ENCODE data around the gene ADCYAP1R1. TPM values are rescaled to one million over a fixed set of nuclear protein-coding genes. Genes with fewer than 3 reads are reported as not detected.

ADCYAP1R1 gene
- total RNA-seq, 1 experiment from 2014 or later = 0.12 TPM

GRCh38 chr7:31022726-31023125, 29.4 kb upstream of the ADCYAP1R1 start:
- Histone ChIP-seq H4K20me1 (ENCODE audit: insufficient read depth) (no peaks in the 10 kb centered on the region), H3K9ac (ENCODE audit: low read length) (no peak overlapping the region), H3K9me2 (ENCODE audit: insufficient read depth) (no peaks in the 10 kb centered on the region), H3K36me3 (ENCODE audit: control insufficient read depth in 1 of 2, insufficient read depth in 2 of 2, low read length in 2 of 2) (no peaks in the 10 kb centered on the region), H2AFZ (ENCODE audit: low read depth, low read length, poor library complexity, severe bottlenecking) (no peak overlapping the region), H3K9me3 (ENCODE audit: control insufficient read depth in 1 of 2, insufficient read depth in 1 of 2, low read depth in 1 of 2, low read length in 2 of 2) (no peaks in the 10 kb centered on the region), H3K27ac (ENCODE audit: low read depth, low read length) (no peak overlapping the region), H3K27me3 (ENCODE audit: insufficient read depth, low read length) (no peaks in the 10 kb centered on the region), H3K4me1 (ENCODE audit: control insufficient read depth in 1 of 2, insufficient read depth in 2 of 2, low read length in 2 of 2) (peaks cover 0 to 5% of the 10 kb centered on the region in 2 experiments; a peak in 1 of 4 replicates), H3K4me3 (replicated peaks in 1 of 2; ENCODE audit: low read depth in 1 of 2, low read length in 2 of 2) (no peak overlapping the region), H3K79me2 (ENCODE audit: insufficient read depth, low read length) (no peaks in the 10 kb centered on the region), H3K4me2 (ENCODE audit: low read length) (no peak overlapping the region)
- ATAC-seq = peak; percentile 46; the same call in 1 of the 2 replicates
- RAD21 ChIA-PET (ENCODE audit: low non-redundant PET in 1 of 2, low total read pairs in 2 of 2, uncharacterized antibody in 2 of 2, unreplicated experiment in 2 of 2) = no interaction called here
- no TSS peak for BruUV-seq (replicated peaks)
- DNase-seq (ENCODE audit: low read depth, low spot score) = no peak
- POLR2A ChIA-PET = no interaction called here
- TF ChIP-seq SRF (IDR thresholded peaks at IDR 0.05; ENCODE audit: low read depth) = no peak
- TF ChIP-seq CTCF (IDR thresholded peaks at IDR 0.05 in 2 of 3, conservative IDR thresholded peaks at IDR 0.05 in 1 of 3; ENCODE audit: borderline replicate concordance in 1 of 3, insufficient read depth in 1 of 3, low read depth in 2 of 3, low read length in 2 of 3) = no peak
- no peak for TF ChIP-seq ELF1 (IDR thresholded peaks at IDR 0.05; ENCODE audit: borderline replicate concordance, low read depth)
- no peak for TF ChIP-seq POLR2AphosphoS5 (IDR thresholded peaks at IDR 0.05; ENCODE audit: low read depth, low read length)
- no peak for TF ChIP-seq FOSL1 (IDR thresholded peaks at IDR 0.05; ENCODE audit: low read depth)
- TF ChIP-seq ZFX (IDR thresholded peaks at IDR 0.05) = no peak
- TF ChIP-seq CEBPB (IDR thresholded peaks at IDR 0.05; ENCODE audit: low read depth) = no peak
- no peak for TF ChIP-seq EZH2phosphoT487 (IDR thresholded peaks at IDR 0.05; ENCODE audit: borderline replicate concordance)
- no peak for TF ChIP-seq ZBTB33 (IDR thresholded peaks at IDR 0.05; ENCODE audit: extremely low read depth, insufficient replicate concordance, low read length)
- no peak for TF ChIP-seq MAX (IDR thresholded peaks at IDR 0.05)
- no peak for TF ChIP-seq ATF3 (IDR thresholded peaks at IDR 0.05)
- no peak for TF ChIP-seq EZH2 (IDR thresholded peaks at IDR 0.05)
- no peak for TF ChIP-seq SP1 (IDR thresholded peaks at IDR 0.05; ENCODE audit: low read depth)
- no peak for TF ChIP-seq CBX3 (IDR thresholded peaks at IDR 0.05; ENCODE audit: low read depth)
- intact Hi-C loops (cut with micrococcal nuclease) = no loop called here
- CTCF ChIA-PET = no interaction called here

All from HCT116 (cell line).